Endodermal cell (in vitro differentiated cells): ENCODE results near the gene TRPM3. TPM values are rescaled to one million over a fixed set of nuclear protein-coding genes. Genes with fewer than 3 reads are reported as not detected.
"Not testable (repeated sequence)": the region's sequence is repeated elsewhere in the genome, so short reads cannot be mapped to it uniquely, and the experiment has no call there.

Source experiments
- DNase-seq: peaks from one replicate; pipeline ENCODE4 v3.0.0-alpha.2; 2017
- H3K27ac ChIP-seq: 2 replicates; pipeline ENCODE4 v1.5.1; 2013; ENCODE audit warnings: mild to moderate bottlenecking, low read depth, low read length, moderate library complexity
- H3K27me3 ChIP-seq: 2 replicates; pipeline ENCODE4 v1.6.1; 2013; ENCODE audit warnings: mild to moderate bottlenecking, low read length, moderate library complexity; ENCODE audit not compliant: insufficient read depth, control insufficient read depth, poor library complexity, severe bottlenecking
- H3K36me3 ChIP-seq: 2 replicates; pipeline ENCODE4 v1.7.0; 2013; ENCODE audit warnings: mild to moderate bottlenecking, low read length, moderate library complexity; ENCODE audit not compliant: control insufficient read depth, insufficient read depth
- H3K4me1 ChIP-seq: one replicate; pipeline ENCODE4 v1.7.0; 2013; ENCODE audit warnings: low read length; ENCODE audit not compliant: control insufficient read depth, insufficient read depth
- H3K4me3 ChIP-seq: 2 replicates; pipeline ENCODE4 v1.5.1; 2013; ENCODE audit warnings: mild to moderate bottlenecking, low read length, moderate library complexity
- H3K9ac ChIP-seq: 2 replicates; pipeline ENCODE4 v1.6.1; 2013; ENCODE audit warnings: mild to moderate bottlenecking, low read length, moderate library complexity; ENCODE audit not compliant: poor library complexity, severe bottlenecking; ENCODE audit errors: extremely low read depth
- H3K9me3 ChIP-seq: 2 replicates; pipeline ENCODE4 v1.6.1; 2013; ENCODE audit warnings: mild to moderate bottlenecking, low read length, moderate library complexity; ENCODE audit not compliant: control insufficient read depth
- H3K27ac Mint-ChIP-seq: 2 replicates; pipeline ENCODE4 v1.8.0; 2020; ENCODE audit warnings: mixed read lengths
- H3K27me3 Mint-ChIP-seq: 2 replicates; pipeline ENCODE4 v1.8.0; 2021; ENCODE audit warnings: mild to moderate bottlenecking, mixed read lengths; ENCODE audit not compliant: insufficient read depth
- H3K36me3 Mint-ChIP-seq: 2 replicates; pipeline ENCODE4 v1.8.0; 2020; ENCODE audit warnings: low read depth, mixed read lengths
- H3K4me1 Mint-ChIP-seq: 2 replicates; pipeline ENCODE4 v1.8.0; 2020; ENCODE audit warnings: mixed read lengths
- H3K4me3 Mint-ChIP-seq: 2 replicates; pipeline ENCODE4 v1.8.0; 2020; ENCODE audit warnings: mild to moderate bottlenecking, moderate library complexity, mixed read lengths
- H3K9me3 Mint-ChIP-seq: 2 replicates; pipeline ENCODE4 v1.8.0; 2020; ENCODE audit warnings: mild to moderate bottlenecking, mixed read lengths
- WGBS, 2 experiments: methylation state at CpG; one replicate each; pipeline versions ENCODE4 v1.1.5 to v1.1.7; 2013; ENCODE audit warnings: missing lambda C conversion rate in 2 of 2, mixed read lengths in 1 of 2; ENCODE audit not compliant: insufficient coverage in 1 of 2, insufficient read length in 1 of 2; 5-methylcytosine and 5-hydroxymethylcytosine counted together
- total RNA-seq, 2 donors: library from RNA; stranded (reverse); fragmentation: NEBNext Ultra II Directional in 1 of 2; extraction: Animal tissue kit (Norgen Biotek cat#: 25700) in 1 of 2; gene quantifications; 2 replicates in 1 of 2; 3 replicates in 1 of 2; pipeline ENCODE4 v1.2.1, GENCODE V29; 2021
- TF ChIP-seq, protein P1 (sequence below): fragments of 200-600 bp; sonication (generic); conservative IDR thresholded peaks from 2 replicates; pipeline ENCODE4 v1.5.0; 2021; ENCODE audit warnings: antibody characterized with exemption, mild to moderate bottlenecking

Gene TRPM3
- total RNA-seq, 2 donors from 2014 or later, result 1.8 to 2.5 TPM

DNA sequence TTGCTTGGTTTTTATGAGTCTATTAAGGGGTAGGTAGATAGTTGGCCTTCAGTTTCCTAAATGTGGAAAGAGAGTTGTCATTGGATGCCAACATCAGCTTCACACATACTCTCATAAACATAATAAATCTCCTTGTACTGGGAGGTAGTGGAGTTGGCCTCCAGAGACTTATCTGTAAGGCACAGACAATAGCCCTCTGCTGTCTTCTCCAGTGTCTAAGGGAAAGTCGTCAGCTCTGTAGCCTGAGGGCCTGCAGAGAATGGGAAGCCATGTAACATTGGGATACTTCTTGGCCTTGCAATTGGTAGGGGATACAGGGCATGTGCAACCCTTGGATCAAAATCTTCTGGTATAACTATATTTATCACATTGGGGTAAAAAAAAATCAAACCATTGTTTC lies 375.1 kb downstream of the TRPM3 start:
- no peak overlapping the region for H3K4me3 Mint-ChIP-seq
- Histone ChIP-seq H3K27ac (no peak overlapping the region), H3K4me3 (no peak overlapping the region), H3K36me3 (no peaks in the 10 kb centered on the region), H3K9me3 (no peaks in the 10 kb centered on the region), H3K4me1 (no peaks in the 10 kb centered on the region), H3K27me3 (no peaks in the 10 kb centered on the region), H3K9ac (no peak overlapping the region)
- no peaks in the 10 kb centered on the region for H3K27me3 Mint-ChIP-seq
- WGBS, 2 experiments, result 0% methylated on average over 1 of the region's 1 CpG; no CpG with 5 or more reads in 1 of the 2 experiments
- H3K9me3 Mint-ChIP-seq, result no peaks in the 10 kb centered on the region
- TF ChIP-seq, protein P1, sequence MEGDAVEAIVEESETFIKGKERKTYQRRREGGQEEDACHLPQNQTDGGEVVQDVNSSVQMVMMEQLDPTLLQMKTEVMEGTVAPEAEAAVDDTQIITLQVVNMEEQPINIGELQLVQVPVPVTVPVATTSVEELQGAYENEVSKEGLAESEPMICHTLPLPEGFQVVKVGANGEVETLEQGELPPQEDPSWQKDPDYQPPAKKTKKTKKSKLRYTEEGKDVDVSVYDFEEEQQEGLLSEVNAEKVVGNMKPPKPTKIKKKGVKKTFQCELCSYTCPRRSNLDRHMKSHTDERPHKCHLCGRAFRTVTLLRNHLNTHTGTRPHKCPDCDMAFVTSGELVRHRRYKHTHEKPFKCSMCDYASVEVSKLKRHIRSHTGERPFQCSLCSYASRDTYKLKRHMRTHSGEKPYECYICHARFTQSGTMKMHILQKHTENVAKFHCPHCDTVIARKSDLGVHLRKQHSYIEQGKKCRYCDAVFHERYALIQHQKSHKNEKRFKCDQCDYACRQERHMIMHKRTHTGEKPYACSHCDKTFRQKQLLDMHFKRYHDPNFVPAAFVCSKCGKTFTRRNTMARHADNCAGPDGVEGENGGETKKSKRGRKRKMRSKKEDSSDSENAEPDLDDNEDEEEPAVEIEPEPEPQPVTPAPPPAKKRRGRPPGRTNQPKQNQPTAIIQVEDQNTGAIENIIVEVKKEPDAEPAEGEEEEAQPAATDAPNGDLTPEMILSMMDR, result no peak
- peaks cover 6% of the 10 kb centered on the region for H3K4me1 Mint-ChIP-seq
- no peak overlapping the region for H3K27ac Mint-ChIP-seq
- no peaks in the 10 kb centered on the region for H3K36me3 Mint-ChIP-seq
- no peak for DNase-seq

DNA sequence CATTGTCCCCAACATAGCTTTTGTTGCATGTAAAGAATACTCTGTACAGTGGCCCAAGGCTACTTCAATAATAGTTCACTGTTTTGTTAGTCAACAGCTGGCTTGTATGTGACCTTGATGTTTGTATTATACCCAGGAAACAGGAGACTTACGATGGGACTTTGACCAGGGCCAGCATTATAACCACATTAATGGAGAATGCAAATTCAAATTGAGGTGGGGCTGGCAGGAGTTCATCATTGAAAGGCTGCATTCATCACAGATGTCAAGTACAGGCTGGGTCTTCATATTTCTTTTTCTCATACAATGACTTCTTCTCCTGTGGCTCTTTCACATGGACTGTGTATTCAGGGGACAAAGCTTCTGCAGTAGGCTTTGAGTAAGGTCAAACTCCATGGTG lies 396.6 kb downstream of the TRPM3 start:
- not testable (repeated sequence) for H3K9me3 Mint-ChIP-seq, H3K36me3 Mint-ChIP-seq, H3K36me3 ChIP-seq, H3K9me3 ChIP-seq, H3K9ac ChIP-seq, H3K4me3 Mint-ChIP-seq, H3K27ac ChIP-seq, H3K4me1 Mint-ChIP-seq, H3K27me3 ChIP-seq, DNase-seq, H3K27me3 Mint-ChIP-seq, H3K4me3 ChIP-seq, H3K4me1 ChIP-seq, H3K27ac Mint-ChIP-seq
- WGBS, 2 experiments, result no CpG with 5 or more reads among the region's 1 CpG

DNA sequence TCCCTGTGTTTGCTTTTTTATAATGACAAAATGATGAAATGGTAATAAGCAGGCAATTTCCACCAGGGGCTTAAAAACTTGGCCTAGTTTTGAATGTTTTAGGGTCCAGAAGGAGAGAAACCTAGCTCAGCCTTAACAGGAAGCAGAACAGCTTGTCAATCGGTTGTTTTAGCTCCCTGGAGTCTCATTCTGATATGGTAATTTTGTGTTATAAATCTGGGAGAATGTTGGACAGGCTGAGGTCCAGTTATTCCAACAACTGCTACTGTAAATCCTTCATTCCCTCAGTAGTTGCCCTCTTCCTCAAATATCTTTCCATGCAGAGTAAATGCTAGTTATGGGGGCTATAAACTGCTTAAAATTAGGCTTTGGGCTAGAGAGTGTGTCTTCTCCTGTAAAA lies 397.4 kb downstream of the TRPM3 start:
- not testable (repeated sequence) for H3K9ac ChIP-seq, H3K4me3 ChIP-seq, H3K4me1 Mint-ChIP-seq, H3K27ac ChIP-seq, H3K27me3 ChIP-seq, H3K27me3 Mint-ChIP-seq, H3K4me3 Mint-ChIP-seq, H3K4me1 ChIP-seq, H3K36me3 ChIP-seq, H3K9me3 Mint-ChIP-seq, H3K9me3 ChIP-seq, H3K36me3 Mint-ChIP-seq, DNase-seq, H3K27ac Mint-ChIP-seq
- WGBS, 2 experiments, result no CpG with 5 or more reads among the region's 1 CpG

DNA sequence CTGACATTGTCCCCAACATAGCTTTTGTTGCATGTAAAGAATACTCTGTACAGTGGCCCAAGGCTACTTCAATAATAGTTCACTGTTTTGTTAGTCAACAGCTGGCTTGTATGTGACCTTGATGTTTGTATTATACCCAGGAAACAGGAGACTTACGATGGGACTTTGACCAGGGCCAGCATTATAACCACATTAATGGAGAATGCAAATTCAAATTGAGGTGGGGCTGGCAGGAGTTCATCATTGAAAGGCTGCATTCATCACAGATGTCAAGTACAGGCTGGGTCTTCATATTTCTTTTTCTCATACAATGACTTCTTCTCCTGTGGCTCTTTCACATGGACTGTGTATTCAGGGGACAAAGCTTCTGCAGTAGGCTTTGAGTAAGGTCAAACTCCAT lies 414.6 kb downstream of the TRPM3 start:
- not testable (repeated sequence) for H3K4me3 ChIP-seq, H3K27ac ChIP-seq, H3K36me3 Mint-ChIP-seq, H3K27me3 Mint-ChIP-seq, H3K36me3 ChIP-seq, H3K9me3 Mint-ChIP-seq, H3K9me3 ChIP-seq, H3K9ac ChIP-seq, DNase-seq, H3K27ac Mint-ChIP-seq, H3K27me3 ChIP-seq, H3K4me3 Mint-ChIP-seq, H3K4me1 ChIP-seq, H3K4me1 Mint-ChIP-seq
- WGBS, 2 experiments, result no CpG with 5 or more reads among the region's 1 CpG
